Endothelial cell of umbilical vein (primary cell): Measurements from ENCODE around the gene C20orf202. TPM values are rescaled to one million over a fixed set of nuclear protein-coding genes. Genes with fewer than 3 reads are reported as not detected.

Source experiments
- BruUV-seq: library from RNA; stranded (reverse); fragments of 400-500 nt; replicated peaks from 2 replicates; lab custom pipeline; 2021; lab: Mats Ljungman, UMichigan
- CTCF ChIA-PET: fragments of 300-600, 350-600 bp; sonication (Branson Sonifier 250); formaldehyde crosslinking; loops from one replicate; lab custom pipeline; 2021; ENCODE audit warnings: antibody characterized with exemption, inconsistent platforms; lab: Charles Lee
- POLR2A ChIA-PET: fragments of 300-600, 350-600 bp; sonication (Branson Sonifier 250); formaldehyde crosslinking; loops from one replicate; lab custom pipeline; 2021; ENCODE audit warnings: antibody characterized with exemption, inconsistent platforms; lab: Charles Lee
- DNase-seq: peaks from one replicate; pipeline ENCODE4 v3.0.0-alpha.2; 2011; ENCODE audit warnings: low read depth, low spot score
- FAIRE-seq: peaks from 2 replicates; lab custom pipeline; 2011; peaks lifted over from hg19 to GRCh38; lab: Jason Lieb, UNC
- H2AFZ ChIP-seq: 2 replicates; pipeline ENCODE4 v1.6.0; 2012; ENCODE audit warnings: low read depth, low read length, control low read depth, inconsistent platforms
- H3K27ac ChIP-seq: 2 replicates; pipeline ENCODE4 v1.5.1; 2011; ENCODE audit warnings: low read depth, mild to moderate bottlenecking, control low read depth, low read length, moderate library complexity; ENCODE audit not compliant: insufficient read depth
- H3K27me3 ChIP-seq, 2 experiments: 2 replicates each; pipeline versions ENCODE4 v1.6.0 to v1.6.1; 2011; ENCODE audit warnings: low read length in 2 of 2, mixed read lengths in 1 of 2; ENCODE audit not compliant: control insufficient read depth in 2 of 2, insufficient read depth in 2 of 2
- H3K36me3 ChIP-seq, 2 experiments: 2 replicates in 1 of 2; 3 replicates in 1 of 2; pipeline ENCODE4 v1.5.1; 2011; ENCODE audit warnings: low read length in 2 of 2, mild to moderate bottlenecking in 1 of 2, moderate library complexity in 1 of 2; ENCODE audit not compliant: control insufficient read depth in 2 of 2, insufficient read depth in 2 of 2; ENCODE audit errors: extremely low read depth in 1 of 2
- H3K4me1 ChIP-seq: 3 replicates; pipeline ENCODE4 v1.5.1; 2011; ENCODE audit warnings: mild to moderate bottlenecking, low read length; ENCODE audit not compliant: control insufficient read depth, insufficient read depth; ENCODE audit errors: extremely low read depth
- H3K4me2 ChIP-seq: 2 replicates; pipeline ENCODE4 v1.6.1; 2011; ENCODE audit warnings: low read length, control low read depth, mixed read lengths; ENCODE audit not compliant: insufficient read depth
- H3K4me3 ChIP-seq, 3 experiments: fragments of 200-600 bp in 1 of 3; sonication (generic), shearing (Covaris generic) in 1 of 3; replicated peaks in 1 of 3; 2 replicates each; pipeline ENCODE4 v1.5.1; 2011 to 2016; ENCODE audit warnings: control low read depth in 3 of 3, low read length in 3 of 3, mild to moderate bottlenecking in 2 of 3, inconsistent platforms in 1 of 3, low read depth in 1 of 3, moderate library complexity in 1 of 3; ENCODE audit not compliant: insufficient read depth in 1 of 3
- H3K79me2 ChIP-seq: 2 replicates; pipeline ENCODE4 v1.6.0; 2012; ENCODE audit warnings: low read length, inconsistent platforms; ENCODE audit not compliant: control insufficient read depth, insufficient read depth
- H3K9ac ChIP-seq: replicated peaks from 2 replicates; pipeline ENCODE3; 2011; ENCODE audit warnings: low read length, control low read depth; ENCODE audit not compliant: insufficient read depth; ENCODE audit errors: extremely low read depth
- H3K9me1 ChIP-seq: replicated peaks from 3 replicates; pipeline ENCODE4 v1.6.0; 2011; ENCODE audit warnings: mild to moderate bottlenecking, low read length; ENCODE audit not compliant: control insufficient read depth, insufficient read depth; ENCODE audit errors: extremely low read depth
- H3K9me3 ChIP-seq: replicated peaks from 2 replicates; pipeline ENCODE4 v1.5.1; 2012; ENCODE audit warnings: low read length, inconsistent platforms; ENCODE audit not compliant: control insufficient read depth, insufficient read depth
- H4K20me1 ChIP-seq: replicated peaks from 2 replicates; pipeline ENCODE3; 2011; ENCODE audit warnings: mild to moderate bottlenecking, low read length; ENCODE audit not compliant: control insufficient read depth, insufficient read depth; ENCODE audit errors: extremely low read depth
- CTCF ChIP-seq, 2 donors: IDR thresholded peaks; 1 replicate in 1 of 2; 2 replicates in 1 of 2; pipeline ENCODE4 v1.5.1; 2011; ENCODE audit warnings: low read length in 2 of 2, mild to moderate bottlenecking in 2 of 2, moderate library complexity in 2 of 2, control low read depth in 1 of 2, inconsistent platforms in 1 of 2, low read depth in 1 of 2; ENCODE audit not compliant: insufficient read depth in 1 of 2; ENCODE audit errors: extremely low read depth in 1 of 2
- EZH2 ChIP-seq: IDR thresholded peaks from 2 replicates; pipeline ENCODE4 v1.6.1; 2012; ENCODE audit warnings: borderline replicate concordance, low read depth, mild to moderate bottlenecking, moderate library complexity, low read length, inconsistent platforms; ENCODE audit not compliant: severe bottlenecking
- FOS ChIP-seq: IDR thresholded peaks from 2 replicates; pipeline ENCODE4 v1.6.1; 2011; ENCODE audit warnings: mild to moderate bottlenecking, low read length, moderate library complexity, borderline replicate concordance; ENCODE audit not compliant: insufficient read depth
- GATA2 ChIP-seq: IDR thresholded peaks from 2 replicates; pipeline ENCODE4 v1.7.0; 2011; ENCODE audit warnings: low read depth, mild to moderate bottlenecking, moderate library complexity, mixed read lengths, low read length; ENCODE audit not compliant: insufficient read length, insufficient read depth
- JUN ChIP-seq: IDR thresholded peaks from 2 replicates; pipeline ENCODE4 v1.6.1; 2011; ENCODE audit warnings: borderline replicate concordance, low read depth; ENCODE audit not compliant: insufficient read length, insufficient read depth
- MAX ChIP-seq: IDR thresholded peaks from 2 replicates; pipeline ENCODE4 v1.6.1; 2011; ENCODE audit not compliant: insufficient read depth, insufficient read length
- MYC ChIP-seq: IDR thresholded peaks from one replicate; pipeline ENCODE4 v1.6.1; 2011; ENCODE audit warnings: mild to moderate bottlenecking, low read depth, low read length
- POLR2A ChIP-seq: IDR thresholded peaks from 2 replicates; pipeline ENCODE4 v1.6.1; 2012; ENCODE audit warnings: low read depth, mild to moderate bottlenecking, control low read depth, low read length
- POLR2AphosphoS5 ChIP-seq: IDR thresholded peaks from 2 replicates; pipeline ENCODE4 v1.6.1; 2012; ENCODE audit warnings: low read depth, mild to moderate bottlenecking, control low read depth, low read length, moderate library complexity; ENCODE audit not compliant: insufficient read depth
- dilution Hi-C: fragments of 300-500 bp; cut with MboI; formaldehyde crosslinking; loops from one replicate; pipeline ENCODE4 v1.15.0; 2019; ENCODE audit warnings: low sequenced_read_pairs; ENCODE audit not compliant: extremely low pct_ligation_motif_present
- intact Hi-C: fragments of 100-400 bp; cut with micrococcal nuclease; formaldehyde crosslinking; loops from one replicate; pipeline ENCODE4 v1.10.0; 2022
- polyA plus RNA-seq, 4 experiments: library from polyadenylated mRNA; depleted of rRNA in 3 of 4; stranded (reverse) in 3 of 4; unstranded in 1 of 4; fragments of >200 nt; gene quantifications; 2 replicates each; pipeline versions ENCODE4 v1.2.1 to v1.2.3, GENCODE V29; 2011 to 2012; ENCODE audit warnings: missing spikeins in 1 of 4
- total RNA-seq: library from RNA; stranded (reverse); gene quantifications from 2 replicates; pipeline ENCODE4 v1.2.3, GENCODE V29; 2021

C20orf202 gene
- total and polyA plus RNA-seq, 2 donors (not counting 3 experiments of a cell fraction or from before 2014, with no cell fraction given): not detected

- H3K36me3 ChIP-seq: no peaks in the 10 kb centered on the region
- H3K9ac ChIP-seq: no peak overlapping the region
- CTCF ChIA-PET: interaction anchor here (0.7 to 0.8 kb wide), 3 partner anchors 11 to 110 kb away, joined by 3 to 7 read pairs (median 4); no protein-coding TSS in a partner anchor
- FAIRE-seq (no peak), DNase-seq (no peak)
- no peak overlapping the region for H3K4me2 ChIP-seq
- peaks cover 6% of the 10 kb centered on the region for H3K4me1 ChIP-seq
- no peaks in the 10 kb centered on the region for H4K20me1 ChIP-seq
- no peak overlapping the region for H2AFZ ChIP-seq
- H3K4me3 ChIP-seq: no peak overlapping the region
- no peak overlapping the region for H3K27ac ChIP-seq
- dilution Hi-C loops: no loop called here
- no peaks in the 10 kb centered on the region for H3K9me3 ChIP-seq
- no peaks in the 10 kb centered on the region for H3K79me2 ChIP-seq
- POLR2A ChIA-PET: no interaction called here
- no TSS peak for BruUV-seq
- intact Hi-C loops: no loop called here
- TF ChIP-seq MAX: no peak
- TF ChIP-seq MYC: no peak
- no peaks in the 10 kb centered on the region for H3K9me1 ChIP-seq
- peaks cover 0 to 16% of the 10 kb centered on the region in 2 experiments for H3K27me3 ChIP-seq
These were observed 21.1 kb downstream of the C20orf202 start for GRCh38 chr20:1224205-1224890.

- Histone ChIP-seq H3K36me3 (no peaks in the 10 kb centered on the region), H3K27me3 (peaks cover 0 to 20% of the 10 kb centered on the region in 2 experiments), H4K20me1 (no peaks in the 10 kb centered on the region), H3K9ac (no peak overlapping the region), H3K4me1 (peaks cover 6% of the 10 kb centered on the region), H3K4me3 (peak overlapping the region; percentile 21 to 44 (median 37)), H3K9me1 (no peaks in the 10 kb centered on the region), H3K4me2 (peak overlapping the region; percentile 85), H3K79me2 (no peaks in the 10 kb centered on the region), H3K9me3 (no peaks in the 10 kb centered on the region), H3K27ac (no peak overlapping the region), H2AFZ (peak overlapping the region; percentile 99)
- dilution Hi-C loops: no loop called here
- ChIA-PET POLR2A (interaction anchor here (0.7 kb wide), 1 partner anchor 16 kb away, joined by 3 read pairs; no protein-coding TSS in a partner anchor), CTCF (interaction anchor here (0.8 to 1.2 kb wide), 5 partner anchors 12 to 278 kb away, joined by 3 to 7 read pairs (median 4); no protein-coding TSS in a partner anchor)
- FAIRE-seq (no peak), DNase-seq (peak; percentile 48)
- intact Hi-C loops: loop anchor here (1.0 to 5.0 kb wide), 7 partner anchors 42 to 245 kb away; partner anchors contain the start of genes FKBP1A, PSMF1 and SNPH
- no TSS peak for BruUV-seq
- no peak for TF ChIP-seq POLR2AphosphoS5
- TF ChIP-seq JUN: no peak
- TF ChIP-seq FOS: no peak
- TF ChIP-seq MYC: no peak
- TF ChIP-seq GATA2: no peak
- TF ChIP-seq MAX: no peak
- no peak for TF ChIP-seq CTCF (IDR thresholded peaks at IDR 0.05; ENCODE audit: extremely low read depth in 1 of 2, insufficient read depth in 1 of 2, low read depth in 1 of 2, low read length in 2 of 2)
- TF ChIP-seq POLR2A: no peak
- no peak for TF ChIP-seq EZH2
These were observed 22.1 kb downstream of the C20orf202 start for GRCh38 chr20:1225263-1225782.
